Dermis blood vessel endothelial cell (primary cell): ENCODE measurements around the gene TMSB15B. TPM values are rescaled to one million over a fixed set of nuclear protein-coding genes. Genes with fewer than 3 reads are reported as not detected.

ENCODE experiments used
- total RNA-seq: library from RNA; depleted of rRNA; stranded (reverse); fragments of >200 nt; gene quantifications from 2 replicates; pipeline ENCODE4 v1.2.3, GENCODE V29; 2014

TMSB15B gene
- total RNA-seq, 1 donor from 2014 or later, result 6.5 TPM

Other genes with a start within 250 kb of the TMSB15B start
- gene PLP1, start 185.8 kb upstream of the TMSB15B start, total RNA-seq, result 0.28 TPM in 1 of 2 replicates, not detected in the other
- gene RAB9B, start 130.4 kb upstream of the TMSB15B start, total RNA-seq, result 0.56 and 0.68 TPM in 2 replicates
- not detected in 2 replicates for gene H2BW1, start 51.1 kb downstream of the TMSB15B start, total RNA-seq
- not detected in 2 replicates for gene H2BW2, start 77.3 kb downstream of the TMSB15B start, total RNA-seq
- 2.3 and 4.3 TPM in 2 replicates for gene TMSB15C, start 113.6 kb downstream of the TMSB15B start, total RNA-seq
- 1.1 and 1.4 TPM in 2 replicates for gene ZCCHC18, start 149.9 kb downstream of the TMSB15B start, total RNA-seq
- 5.3 and 10.7 TPM in 2 replicates for gene SLC25A53, start 194.4 kb downstream of the TMSB15B start, total RNA-seq
- 27.4 and 32.7 TPM in 2 replicates for gene FAM199X, start 203.8 kb downstream of the TMSB15B start, total RNA-seq